ENCODE measurements around the gene ZSCAN16.

ZSCAN16 gene

GRCh38 chr6:28153546-28153945, 29.1 kb downstream of the ZSCAN16 start:
- Histone ChIP-seq H3K36me3 (peaks cover 61% of the 10 kb centered on the region), H3K4me3 (ENCODE audit: low read depth in 1 of 2, low read length in 1 of 2) (no peak overlapping the region)
- TF ChIP-seq CTCF (IDR thresholded peaks at IDR 0.05): no peak

GRCh38 chr6:28154357-28154756, 29.9 kb downstream of the ZSCAN16 start:
- Histone ChIP-seq H3K36me3 (peaks cover 53% of the 10 kb centered on the region), H3K4me1 (ENCODE audit: control insufficient read depth in 1 of 2, insufficient read depth in 1 of 2, low read depth in 1 of 2, low read length in 1 of 2) (no peaks in the 10 kb centered on the region), H3K4me3 (ENCODE audit: low read depth in 1 of 2, low read length in 1 of 2) (no peak overlapping the region), H3K27ac (no peak overlapping the region), H3K9me3 (no peaks in the 10 kb centered on the region), H3K27me3 (no peaks in the 10 kb centered on the region)
- no peak for TF ChIP-seq CTCF (IDR thresholded peaks at IDR 0.05)

More at GRCh38 chr6:28153546-28153945, 29.1 kb downstream of the ZSCAN16 start:
- Histone ChIP-seq H3K9me3 (no peaks in the 10 kb centered on the region), H3K27me3 (no peaks in the 10 kb centered on the region), H3K4me1 (ENCODE audit: control insufficient read depth in 1 of 2, insufficient read depth in 1 of 2, low read depth in 1 of 2, low read length in 1 of 2) (no peaks in the 10 kb centered on the region), H3K27ac (no peak overlapping the region)

- peaks cover 19% of the 10 kb centered on the region for H3K36me3 ChIP-seq
- peaks cover 8% of the 10 kb centered on the region for H3K27me3 ChIP-seq
- no peaks in the 10 kb centered on the region for H3K9me3 ChIP-seq
- no peak overlapping the region for H3K27ac ChIP-seq
- H3K4me3 ChIP-seq (ENCODE audit: low read depth in 1 of 2, low read length in 1 of 2): no peak overlapping the region
- peaks cover 7 to 11% of the 10 kb centered on the region in 2 experiments for H3K4me1 ChIP-seq (ENCODE audit: control insufficient read depth in 1 of 2, insufficient read depth in 1 of 2, low read depth in 1 of 2, low read length in 1 of 2)
- TF ChIP-seq CTCF (IDR thresholded peaks at IDR 0.05): no peak
Observed at GRCh38 chr6:28158318-28158717, 33.9 kb downstream of the ZSCAN16 start.

- Histone ChIP-seq H3K9me3 (no peaks in the 10 kb centered on the region), H3K27ac (no peak overlapping the region), H3K36me3 (peaks cover 11% of the 10 kb centered on the region), H3K4me1 (ENCODE audit: control insufficient read depth in 1 of 2, insufficient read depth in 1 of 2, low read depth in 1 of 2, low read length in 1 of 2) (peaks cover 7 to 11% of the 10 kb centered on the region in 2 experiments), H3K27me3 (peaks cover 12% of the 10 kb centered on the region), H3K4me3 (ENCODE audit: low read depth in 1 of 2, low read length in 1 of 2) (no peak overlapping the region)
- no peak for TF ChIP-seq CTCF (IDR thresholded peaks at IDR 0.05)
Observed at GRCh38 chr6:28159029-28159607, 34.7 kb downstream of the ZSCAN16 start.

GRCh38 chr6:28160233-28160632, 35.8 kb downstream of the ZSCAN16 start:
- Histone ChIP-seq H3K9me3 (no peaks in the 10 kb centered on the region), H3K27ac (no peak overlapping the region), H3K4me1 (ENCODE audit: control insufficient read depth in 1 of 2, insufficient read depth in 1 of 2, low read depth in 1 of 2, low read length in 1 of 2) (peaks cover 7 to 11% of the 10 kb centered on the region in 2 experiments), H3K4me3 (ENCODE audit: low read depth in 1 of 2, low read length in 1 of 2) (no peak overlapping the region), H3K36me3 (no peaks in the 10 kb centered on the region), H3K27me3 (peaks cover 17% of the 10 kb centered on the region)
- no peak for TF ChIP-seq CTCF (IDR thresholded peaks at IDR 0.05)

All from neutrophil (primary cell).